ENCODE data around the gene FOXL3. TPM values are rescaled to one million over a fixed set of nuclear protein-coding genes. Genes with fewer than 3 reads are reported as not detected.

The FOXL3 gene
- total RNA-seq, 1 experiment from 2014 or later = not detected

GRCh38 chr7:314853-315252 is 24.9 kb downstream of the FOXL3 start:
- H3K36me3 Mint-ChIP-seq (ENCODE audit: insufficient read depth, unreplicated experiment) = no peaks in the 10 kb centered on the region
- H3K4me3 Mint-ChIP-seq (ENCODE audit: unreplicated experiment) = no peak overlapping the region
- peaks cover 8% of the 10 kb centered on the region for H3K4me1 Mint-ChIP-seq (ENCODE audit: insufficient read depth, unreplicated experiment)
- CTCF ChIA-PET = no interaction called here
- POLR2A ChIA-PET = interaction anchor here (1.6 kb wide), 1 partner anchor 418 kb away, joined by 3 read pairs; no protein-coding TSS in a partner anchor
- H3K9me3 Mint-ChIP-seq (ENCODE audit: unreplicated experiment) = peaks cover 8% of the 10 kb centered on the region
- intact Hi-C loops (cut with micrococcal nuclease) = no loop called here
- no peak for TF ChIP-seq CTCF (IDR thresholded peaks at IDR 0.05; ENCODE audit: unreplicated experiment)
- no peak overlapping the region for H3K27ac Mint-ChIP-seq (ENCODE audit: low read depth, unreplicated experiment)
- H3K27me3 Mint-ChIP-seq (ENCODE audit: insufficient read depth, unreplicated experiment) = peaks cover 58% of the 10 kb centered on the region
- no peak for DNase-seq (ENCODE audit: unreplicated experiment)
- BruUV-seq (replicated peaks) = no TSS peak

GRCh38 chr7:315516-316265 is 25.7 kb downstream of the FOXL3 start:
- H3K27me3 Mint-ChIP-seq (ENCODE audit: insufficient read depth, unreplicated experiment) = peaks cover 61% of the 10 kb centered on the region
- no TSS peak for BruUV-seq (replicated peaks)
- no peak for TF ChIP-seq CTCF (IDR thresholded peaks at IDR 0.05; ENCODE audit: unreplicated experiment)
- H3K4me1 Mint-ChIP-seq (ENCODE audit: insufficient read depth, unreplicated experiment) = peaks cover 8% of the 10 kb centered on the region
- H3K4me3 Mint-ChIP-seq (ENCODE audit: unreplicated experiment) = no peak overlapping the region
- intact Hi-C loops (cut with micrococcal nuclease) = no loop called here
- ChIA-PET POLR2A (interaction anchor here (0.7 kb wide), 1 partner anchor 879 kb away, joined by 3 read pairs; no protein-coding TSS in a partner anchor), CTCF (no interaction called here)
- peaks cover 8% of the 10 kb centered on the region for H3K9me3 Mint-ChIP-seq (ENCODE audit: unreplicated experiment)
- no peak overlapping the region for H3K27ac Mint-ChIP-seq (ENCODE audit: low read depth, unreplicated experiment)
- H3K36me3 Mint-ChIP-seq (ENCODE audit: insufficient read depth, unreplicated experiment) = no peaks in the 10 kb centered on the region
- DNase-seq (ENCODE audit: unreplicated experiment) = no peak

- no peak overlapping the region for H3K4me3 Mint-ChIP-seq (ENCODE audit: unreplicated experiment)
- intact Hi-C loops (cut with micrococcal nuclease) = no loop called here
- TF ChIP-seq CTCF (IDR thresholded peaks at IDR 0.05; ENCODE audit: unreplicated experiment) = no peak
- no peaks in the 10 kb centered on the region for H3K36me3 Mint-ChIP-seq (ENCODE audit: insufficient read depth, unreplicated experiment)
- ChIA-PET CTCF (interaction anchor here (0.6 to 0.7 kb wide), 3 partner anchors 450 to 865 kb away, joined by 3 to 4 read pairs (median 4); no protein-coding TSS in a partner anchor), POLR2A (no interaction called here)
- H3K9me3 Mint-ChIP-seq (ENCODE audit: unreplicated experiment) = peaks cover 8% of the 10 kb centered on the region
- no TSS peak for BruUV-seq (replicated peaks)
- H3K27ac Mint-ChIP-seq (ENCODE audit: low read depth, unreplicated experiment) = no peak overlapping the region
- no peak for DNase-seq (ENCODE audit: unreplicated experiment)
- H3K4me1 Mint-ChIP-seq (ENCODE audit: insufficient read depth, unreplicated experiment) = no peaks in the 10 kb centered on the region
- H3K27me3 Mint-ChIP-seq (ENCODE audit: insufficient read depth, unreplicated experiment) = peaks cover 61% of the 10 kb centered on the region
These were observed 27.9 kb downstream of the FOXL3 start for GRCh38 chr7:317643-318405.

DNA sequence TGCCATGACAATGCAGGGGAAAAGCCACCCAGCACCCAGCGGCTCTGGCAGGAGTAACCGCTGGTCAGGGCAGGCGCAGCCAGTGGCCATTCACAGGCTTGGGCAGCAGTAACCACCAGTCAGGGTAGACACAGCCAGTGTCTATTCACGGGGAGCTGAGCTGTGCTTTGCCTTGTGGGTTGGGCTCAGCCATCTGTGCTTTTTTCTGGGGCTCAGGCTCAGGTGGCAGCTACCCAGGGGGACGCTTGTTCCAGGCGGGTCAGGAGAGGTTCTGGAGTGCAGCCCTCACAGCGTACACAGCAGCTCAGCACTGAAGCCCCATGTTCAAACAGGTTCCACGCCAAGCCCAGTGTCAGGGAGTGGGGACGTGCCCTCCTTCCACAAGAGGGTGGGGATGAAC is 28.5 kb downstream of the FOXL3 start:
- Mint-ChIP-seq H3K4me1 (ENCODE audit: insufficient read depth, unreplicated experiment) (no peaks in the 10 kb centered on the region), H3K4me3 (ENCODE audit: unreplicated experiment) (no peak overlapping the region), H3K27me3 (ENCODE audit: insufficient read depth, unreplicated experiment) (peaks cover 65% of the 10 kb centered on the region), H3K36me3 (ENCODE audit: insufficient read depth, unreplicated experiment) (no peaks in the 10 kb centered on the region), H3K27ac (ENCODE audit: low read depth, unreplicated experiment) (no peak overlapping the region), H3K9me3 (ENCODE audit: unreplicated experiment) (peaks cover 8% of the 10 kb centered on the region)
- CTCF ChIA-PET = interaction anchor here (0.6 kb wide), 2 partner anchors 449 to 700 kb away, joined by 4 read pairs; no protein-coding TSS in a partner anchor
- BruUV-seq (replicated peaks) = no TSS peak
- POLR2A ChIA-PET = no interaction called here
- no peak for DNase-seq (ENCODE audit: unreplicated experiment)
- intact Hi-C loops (cut with micrococcal nuclease) = no loop called here
- no peak for TF ChIP-seq CTCF (IDR thresholded peaks at IDR 0.05; ENCODE audit: unreplicated experiment)
